Dermis microvascular lymphatic vessel endothelial cell (primary cell): ENCODE results near the gene RBCK1. TPM values are rescaled to one million over a fixed set of nuclear protein-coding genes. Genes with fewer than 3 reads are reported as not detected.

Experiments used
- DNase-seq, 2 donors: peaks; one replicate each; pipeline versions ENCODE4 v3.0.0 to v3.0.0-alpha.2; 2010; ENCODE audit warnings: low read depth in 2 of 2
- total RNA-seq: library from RNA; depleted of rRNA; stranded (reverse); fragments of >200 nt; gene quantifications from 2 replicates; pipeline ENCODE4 v1.2.1, GENCODE V29; 2014

Gene RBCK1
- total RNA-seq, 1 donor from 2014 or later = 53.7 TPM

DNA sequence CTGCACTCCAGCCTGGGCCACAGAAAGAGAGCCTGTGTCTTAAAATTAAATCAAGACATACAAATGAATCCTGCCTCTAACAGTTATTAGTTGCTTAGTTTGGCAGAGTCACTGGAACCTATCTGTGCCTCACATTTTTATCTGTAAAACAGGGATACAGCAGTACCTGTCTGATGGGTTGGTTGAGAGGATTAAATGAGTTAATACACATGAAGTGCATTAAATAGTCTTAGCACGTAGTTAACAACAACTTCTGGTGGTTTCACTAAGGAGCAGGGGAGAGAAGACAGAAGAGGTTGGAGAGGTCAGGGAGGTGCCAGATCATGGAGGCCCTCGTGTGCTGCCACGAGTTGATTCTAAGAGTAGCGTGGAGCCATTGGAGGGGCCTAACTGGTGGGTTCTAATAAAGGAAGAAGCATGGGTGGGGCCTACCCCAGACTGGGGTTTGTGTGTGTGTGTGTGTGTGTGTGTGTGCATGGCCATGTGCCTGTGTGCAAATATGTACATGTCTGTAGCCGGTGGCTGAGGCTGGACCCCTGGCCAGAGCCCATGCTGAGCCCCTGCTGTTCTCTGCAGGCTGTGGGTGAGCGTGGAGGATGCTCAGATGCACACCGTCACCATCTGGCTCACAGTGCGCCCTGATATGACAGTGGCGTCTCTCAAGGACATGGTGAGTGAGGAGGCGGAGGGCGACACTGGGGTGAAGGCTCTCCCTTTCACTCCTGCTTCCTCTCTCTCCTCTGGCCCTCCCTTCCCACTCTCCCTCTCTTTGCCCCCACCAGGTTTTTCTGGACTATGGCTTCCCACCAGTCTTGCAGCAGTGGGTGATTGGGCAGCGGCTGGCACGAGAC, 9.1 kb downstream of the RBCK1 start:
- no peak for DNase-seq

DNA sequence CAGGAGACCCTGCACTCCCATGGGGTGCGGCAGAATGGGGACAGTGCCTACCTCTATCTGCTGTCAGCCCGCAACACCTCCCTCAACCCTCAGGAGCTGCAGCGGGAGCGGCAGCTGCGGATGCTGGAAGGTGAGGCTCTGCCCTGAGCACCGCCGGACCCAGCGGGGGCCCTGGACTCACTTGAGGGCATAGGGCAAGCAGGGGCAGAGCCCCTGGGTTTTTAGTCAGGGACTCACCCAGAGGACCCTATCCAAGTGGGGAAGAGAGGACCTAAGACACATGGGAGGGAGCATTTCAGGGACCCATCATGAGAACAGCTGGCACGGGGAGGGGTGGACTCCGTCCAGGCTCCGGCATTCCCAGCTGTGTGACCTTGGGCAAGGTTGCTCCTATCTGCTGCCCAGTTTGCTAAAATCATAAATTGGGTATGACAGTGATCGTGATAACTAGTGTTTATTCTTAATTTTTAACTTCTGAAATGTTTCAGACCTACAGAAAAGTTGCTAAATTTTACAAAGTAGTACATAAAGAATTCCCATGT, 9.8 kb downstream of the RBCK1 start:
- no peak for DNase-seq

DNA sequence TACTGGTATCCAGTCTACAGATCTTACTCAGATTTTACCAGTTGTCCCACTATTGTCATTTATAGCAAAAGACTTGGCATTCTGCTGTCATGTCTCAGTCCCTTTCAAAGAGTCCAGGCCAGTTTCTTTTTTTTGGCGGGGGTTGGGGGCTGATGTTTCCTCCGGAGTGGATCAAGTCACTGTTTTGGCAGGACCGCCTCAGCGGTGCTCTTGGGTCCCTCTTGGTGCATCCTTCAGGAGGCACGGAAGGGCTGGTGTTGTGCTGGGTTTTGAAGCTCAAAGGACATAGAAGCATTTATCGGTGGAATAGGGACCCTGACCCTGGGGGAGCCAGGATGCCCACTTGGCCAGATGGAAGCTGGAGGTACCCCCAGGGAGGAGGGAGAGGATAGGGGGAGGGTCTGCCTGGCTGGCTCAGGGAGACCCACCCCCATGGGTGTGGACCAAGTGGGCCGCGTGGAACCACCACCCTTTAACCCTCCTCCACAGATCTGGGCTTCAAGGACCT, 10.8 kb downstream of the RBCK1 start:
- no peak for DNase-seq

DNA sequence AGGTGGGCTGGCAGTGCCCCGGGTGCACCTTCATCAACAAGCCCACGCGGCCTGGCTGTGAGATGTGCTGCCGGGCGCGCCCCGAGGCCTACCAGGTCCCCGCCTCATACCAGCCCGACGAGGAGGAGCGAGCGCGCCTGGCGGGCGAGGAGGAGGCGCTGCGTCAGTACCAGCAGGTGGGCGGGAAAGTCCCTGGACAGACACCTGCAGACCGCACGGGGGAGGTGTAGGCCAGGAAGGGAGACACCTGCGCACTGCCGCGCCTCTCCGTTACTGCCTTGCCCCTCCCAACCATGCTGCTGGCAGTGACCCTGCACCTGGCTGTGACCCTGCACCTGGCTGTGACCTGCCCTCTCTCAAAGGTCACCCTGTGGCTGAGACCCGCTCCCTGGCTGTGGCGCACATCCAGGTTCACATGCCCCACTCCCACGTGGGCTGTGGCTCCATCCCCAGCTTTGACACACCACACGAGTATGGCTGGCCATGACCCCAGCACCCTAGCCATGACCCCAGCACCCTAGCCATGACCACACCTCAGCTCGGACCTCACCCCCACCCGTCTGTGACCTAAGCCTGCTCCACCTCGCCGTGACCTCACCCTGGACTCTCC, 11.6 kb downstream of the RBCK1 start:
- DNase-seq = no peak

DNA sequence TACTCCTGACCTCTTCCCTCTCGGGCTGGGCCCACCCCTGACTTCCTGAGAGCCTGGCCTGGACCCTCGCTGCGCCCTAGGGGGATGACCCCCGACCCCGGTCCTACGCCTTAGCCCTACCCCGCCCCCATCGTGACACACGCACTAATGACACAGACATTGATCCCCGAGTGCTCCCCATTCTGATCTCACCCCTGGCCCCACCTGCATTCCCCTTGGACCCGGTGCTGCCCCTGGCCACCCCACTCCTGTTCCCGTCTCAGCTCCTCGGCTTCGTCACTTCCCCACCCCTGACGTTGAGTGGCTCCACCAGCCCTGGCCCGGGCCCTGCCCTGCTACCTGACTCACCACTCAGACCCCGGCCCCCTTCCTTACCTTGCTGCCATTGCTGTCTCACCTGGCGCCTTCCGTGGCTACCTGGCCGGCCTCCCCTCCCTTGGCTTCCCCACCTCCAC, 12.1 kb downstream of the RBCK1 start:
- DNase-seq = no peak

DNA sequence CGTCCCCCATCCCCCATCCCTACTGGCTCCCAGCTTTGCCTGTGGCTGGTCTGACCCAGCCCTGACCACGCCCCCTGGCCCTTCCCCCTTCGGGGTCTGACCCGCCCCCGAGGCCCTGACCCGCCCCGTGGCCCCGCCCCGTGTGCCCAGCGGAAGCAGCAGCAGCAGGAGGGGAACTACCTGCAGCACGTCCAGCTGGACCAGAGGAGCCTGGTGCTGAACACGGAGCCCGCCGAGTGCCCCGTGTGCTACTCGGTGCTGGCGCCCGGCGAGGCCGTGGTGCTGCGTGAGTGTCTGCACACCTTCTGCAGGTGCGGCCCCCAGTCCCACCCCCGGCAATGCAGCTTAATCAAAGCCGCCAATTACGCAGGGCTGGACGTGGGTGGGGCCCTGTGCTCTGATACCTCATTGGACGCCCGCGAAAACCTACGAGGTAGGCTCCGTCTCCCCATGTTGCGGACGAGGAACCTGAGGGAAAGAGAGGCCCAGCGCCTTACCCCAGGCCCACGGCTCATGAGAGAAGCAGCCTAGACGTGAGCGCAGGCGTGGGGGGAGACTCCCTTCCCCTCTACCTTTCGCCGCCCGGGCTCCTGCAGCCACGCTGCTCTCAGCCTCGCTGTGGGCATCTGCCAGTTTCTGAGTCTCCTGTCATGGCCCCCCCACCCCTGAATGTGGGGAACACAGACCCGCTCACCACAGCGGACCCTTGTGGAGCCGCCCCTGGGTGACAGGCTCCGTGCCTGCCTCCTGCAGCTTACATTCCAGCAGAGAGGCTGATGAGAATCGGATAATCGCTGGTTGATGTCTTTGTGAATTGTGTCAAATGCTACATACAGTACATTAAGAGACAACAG, 12.8 kb downstream of the RBCK1 start:
- no peak for DNase-seq

DNA sequence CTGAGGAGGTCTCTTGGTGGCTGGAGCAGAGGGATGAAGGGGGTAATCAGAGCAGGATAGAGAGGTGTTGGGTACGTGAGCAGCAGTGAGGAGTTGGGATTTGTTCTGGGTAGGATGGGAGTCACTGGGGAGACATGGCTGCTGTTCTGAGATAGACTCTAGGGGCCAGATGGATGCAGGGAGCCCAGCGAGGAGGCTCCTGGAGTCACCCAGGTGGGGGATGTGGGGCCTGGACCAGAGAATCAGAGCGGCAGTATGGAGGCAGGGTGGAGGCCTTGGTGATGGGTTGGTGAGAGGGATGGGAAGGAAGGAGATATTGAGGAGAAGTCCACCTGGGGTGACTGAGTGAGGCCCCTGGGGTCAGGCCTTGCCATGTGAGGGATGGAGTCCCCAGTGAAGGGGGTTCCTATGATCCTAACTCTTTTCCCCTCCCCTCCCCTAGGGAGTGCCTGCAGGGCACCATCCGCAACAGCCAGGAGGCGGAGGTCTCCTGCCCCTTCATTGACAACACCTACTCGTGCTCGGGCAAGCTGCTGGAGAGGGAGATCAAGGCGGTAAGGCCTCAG, 13.7 kb downstream of the RBCK1 start:
- DNase-seq = no peak

DNA sequence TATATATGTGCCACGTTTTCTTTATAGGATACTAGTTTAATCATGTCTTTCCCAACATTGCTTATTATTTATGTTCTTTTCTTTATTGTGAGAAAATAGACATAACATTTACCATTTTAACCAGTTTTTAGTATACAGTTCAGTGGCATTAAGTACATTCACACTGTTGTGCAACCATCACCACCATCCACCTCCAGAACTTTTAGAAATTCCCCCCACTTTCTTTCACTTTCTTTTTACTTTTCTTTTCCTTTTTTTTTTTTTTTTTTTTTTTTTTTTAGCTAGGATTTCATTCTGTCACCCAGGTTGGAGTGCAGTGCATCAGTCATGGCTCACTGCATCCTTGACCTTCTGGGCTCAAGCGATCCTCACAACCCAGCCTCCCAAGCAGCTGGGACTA, 18.5 kb downstream of the RBCK1 start:
- DNase-seq = no peak

DNA sequence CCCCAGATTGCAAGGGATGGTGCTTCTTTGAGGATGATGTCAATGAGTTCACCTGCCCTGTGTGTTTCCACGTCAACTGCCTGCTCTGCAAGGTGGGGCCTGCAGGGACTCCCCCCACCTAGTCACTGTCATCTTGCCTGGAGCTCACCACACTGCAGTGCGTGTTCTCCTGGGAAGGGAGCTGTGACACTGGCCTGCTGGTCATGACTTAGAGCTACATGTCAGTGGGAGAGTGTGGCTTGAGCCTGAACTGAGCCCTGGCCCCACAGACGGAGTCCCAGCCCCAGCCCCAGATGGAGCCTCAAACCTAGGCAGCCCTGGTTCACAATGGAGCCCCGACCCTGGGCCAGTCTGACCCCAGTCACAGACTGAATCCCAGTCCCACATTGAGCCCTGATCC, 19.3 kb downstream of the RBCK1 start:
- no peak for DNase-seq

DNA sequence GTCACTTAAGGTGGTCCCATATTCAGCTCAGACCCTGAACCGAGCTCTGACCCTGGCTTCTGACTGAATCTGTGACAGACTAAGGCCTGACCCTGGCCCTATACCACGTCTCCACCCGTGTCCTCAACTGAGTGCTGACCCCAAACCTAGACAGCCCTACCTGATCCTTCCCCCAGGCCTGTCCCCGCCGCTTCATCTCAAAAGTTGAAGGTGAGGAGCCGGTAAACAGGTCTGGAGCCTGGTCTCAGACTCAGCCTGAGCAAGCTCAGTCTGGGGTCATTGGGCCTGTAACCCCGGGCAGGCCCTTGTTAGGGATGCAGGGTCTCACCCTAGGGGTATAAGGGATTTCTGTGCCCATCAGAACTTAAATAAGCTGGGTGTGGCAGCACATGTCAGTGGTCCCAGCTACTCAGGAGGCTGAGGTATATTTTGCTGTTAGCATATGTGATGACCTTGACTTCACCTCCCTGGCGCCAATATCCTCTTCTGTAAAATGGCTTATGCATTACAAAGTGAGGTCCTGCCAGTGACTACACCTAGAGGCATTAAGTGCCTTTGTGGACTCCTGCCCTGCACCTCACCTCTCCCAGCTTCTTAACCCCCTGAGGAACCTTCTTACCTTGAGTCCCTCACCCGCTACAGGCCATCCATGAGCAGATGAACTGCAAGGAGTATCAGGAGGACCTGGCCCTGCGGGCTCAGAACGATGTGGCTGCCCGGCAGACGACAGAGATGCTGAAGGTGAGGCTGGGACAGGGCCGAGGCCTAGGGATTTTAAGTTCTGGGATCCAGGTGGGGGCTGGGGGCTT, 20.0 kb downstream of the RBCK1 start:
- no peak for DNase-seq

DNA sequence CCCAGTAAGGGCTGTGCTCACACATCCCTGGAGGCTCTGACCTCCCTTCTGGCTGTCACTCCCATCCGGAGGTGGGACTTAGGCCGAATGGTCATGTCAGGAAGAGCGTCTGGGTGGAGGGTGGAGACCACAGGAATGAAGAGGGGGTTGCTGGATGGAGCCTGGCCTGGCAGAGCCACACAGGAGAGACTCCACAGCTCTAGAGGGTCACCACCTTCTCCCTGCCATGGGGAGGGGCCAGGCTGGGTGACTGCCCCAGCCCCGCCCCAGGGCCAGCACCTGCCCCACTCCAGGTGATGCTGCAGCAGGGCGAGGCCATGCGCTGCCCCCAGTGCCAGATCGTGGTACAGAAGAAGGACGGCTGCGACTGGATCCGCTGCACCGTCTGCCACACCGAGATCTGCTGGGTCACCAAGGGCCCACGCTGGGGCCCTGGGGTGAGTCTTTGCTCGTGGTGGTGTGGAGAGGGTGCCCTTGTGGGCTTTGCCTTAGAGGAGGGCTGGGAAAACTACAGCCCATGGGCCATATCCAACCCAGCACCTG, 20.6 kb downstream of the RBCK1 start:
- DNase-seq = no peak

DNA sequence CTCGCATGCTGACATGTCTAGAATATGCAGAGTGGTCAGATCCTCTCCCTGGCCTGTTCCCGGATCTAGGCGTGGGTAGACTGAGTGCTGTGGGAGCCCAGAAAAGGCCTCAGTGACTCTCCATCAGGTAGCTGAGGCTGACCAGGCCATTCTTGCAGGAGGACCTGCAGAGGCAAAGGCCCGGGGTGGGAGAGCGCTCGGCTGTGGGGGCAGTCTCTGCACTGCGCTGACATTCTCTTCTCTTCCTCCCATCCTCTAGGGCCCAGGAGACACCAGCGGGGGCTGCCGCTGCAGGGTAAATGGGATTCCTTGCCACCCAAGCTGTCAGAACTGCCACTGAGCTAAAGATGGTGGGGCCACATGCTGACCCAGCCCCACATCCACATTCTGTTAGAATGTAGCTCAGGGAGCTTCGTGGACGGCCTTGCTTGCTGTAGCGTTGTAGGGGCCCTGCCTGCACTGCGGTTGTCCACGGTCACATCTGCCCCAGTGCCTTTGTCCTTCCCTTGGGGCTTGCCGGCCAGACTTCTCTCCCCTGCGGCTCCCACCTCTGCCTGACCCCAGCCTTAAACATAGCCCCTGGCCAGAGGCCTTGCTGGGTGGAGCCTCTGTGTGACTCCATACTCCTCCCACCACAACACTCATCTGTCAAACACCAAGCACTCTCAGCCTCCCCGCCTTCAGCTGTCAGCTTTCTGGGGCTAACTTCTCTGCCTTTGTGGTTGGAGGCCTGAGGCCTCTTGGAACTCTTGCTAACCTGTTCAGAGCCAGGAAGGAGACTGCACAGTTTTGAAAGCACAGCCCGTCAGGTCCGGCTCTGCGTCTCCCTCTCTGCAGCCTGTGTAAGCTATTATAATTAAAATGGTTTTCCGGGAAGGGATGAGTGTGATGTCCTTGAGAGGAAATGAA, 22.2 kb downstream of the RBCK1 start:
- DNase-seq = no peak

DNA sequence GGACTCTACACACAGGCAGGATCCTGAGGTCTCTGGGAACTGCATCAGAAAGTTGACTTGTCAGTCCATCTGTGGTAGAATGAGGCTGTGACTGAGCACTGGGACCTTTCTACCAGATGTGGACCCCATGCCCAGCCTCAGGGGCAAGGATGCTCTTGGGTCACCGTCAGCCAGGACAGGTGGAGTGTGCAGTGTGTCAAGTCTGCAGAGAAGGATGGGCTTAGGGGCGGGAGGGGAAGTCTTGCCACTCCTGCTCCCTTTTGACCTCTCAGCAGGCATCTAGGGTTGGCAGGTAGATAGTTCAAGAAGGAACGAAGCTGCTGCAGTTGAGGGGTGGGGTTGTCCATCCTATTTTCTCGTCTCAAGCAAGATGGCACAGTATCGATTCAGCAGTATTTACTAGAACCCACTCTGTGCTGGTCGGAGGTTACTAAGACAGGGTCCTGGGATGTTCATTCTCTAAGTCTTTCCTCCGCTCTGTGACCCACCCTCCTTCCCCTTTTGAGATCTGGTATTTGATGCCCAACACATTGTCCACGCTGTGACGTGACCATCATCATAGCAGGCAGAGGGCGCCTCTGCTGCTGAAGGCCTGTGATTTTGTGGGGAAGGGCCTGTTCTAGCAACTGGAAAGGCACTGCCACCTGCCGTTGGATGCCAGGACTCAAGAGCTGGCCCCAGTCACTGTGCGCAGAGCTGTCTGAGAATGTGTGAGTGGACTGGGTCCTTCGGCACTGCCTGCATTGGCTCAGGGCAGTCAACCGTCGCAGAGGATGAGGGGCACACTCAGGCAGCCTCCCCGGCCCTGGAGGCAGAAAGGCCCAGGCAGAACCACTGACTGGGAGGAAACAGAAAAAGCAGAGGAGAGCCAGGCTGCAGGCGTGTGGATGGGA, 23.2 kb downstream of the RBCK1 start:
- DNase-seq = peak; percentile 85 to 91

DNA sequence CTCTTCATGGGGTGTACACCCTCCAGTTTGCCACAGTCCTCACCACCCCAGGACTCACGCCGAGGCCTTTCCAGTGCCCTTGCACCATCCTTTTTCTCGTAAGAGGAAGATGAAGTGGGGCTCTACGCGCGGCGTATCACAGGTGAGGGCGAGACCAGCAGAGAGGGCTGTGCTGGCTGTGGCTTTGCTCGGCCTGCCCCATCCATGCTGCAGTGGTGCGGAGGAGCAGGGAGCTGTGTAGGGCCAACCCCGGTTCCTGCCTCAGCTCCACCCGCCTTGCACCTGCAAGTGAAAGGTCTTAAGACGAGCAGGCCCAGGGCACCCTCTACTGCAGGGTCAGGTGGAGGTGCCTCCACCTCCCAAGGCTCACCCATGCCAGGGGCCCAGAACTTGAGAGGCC, 24.1 kb downstream of the RBCK1 start:
- no peak for DNase-seq

DNA sequence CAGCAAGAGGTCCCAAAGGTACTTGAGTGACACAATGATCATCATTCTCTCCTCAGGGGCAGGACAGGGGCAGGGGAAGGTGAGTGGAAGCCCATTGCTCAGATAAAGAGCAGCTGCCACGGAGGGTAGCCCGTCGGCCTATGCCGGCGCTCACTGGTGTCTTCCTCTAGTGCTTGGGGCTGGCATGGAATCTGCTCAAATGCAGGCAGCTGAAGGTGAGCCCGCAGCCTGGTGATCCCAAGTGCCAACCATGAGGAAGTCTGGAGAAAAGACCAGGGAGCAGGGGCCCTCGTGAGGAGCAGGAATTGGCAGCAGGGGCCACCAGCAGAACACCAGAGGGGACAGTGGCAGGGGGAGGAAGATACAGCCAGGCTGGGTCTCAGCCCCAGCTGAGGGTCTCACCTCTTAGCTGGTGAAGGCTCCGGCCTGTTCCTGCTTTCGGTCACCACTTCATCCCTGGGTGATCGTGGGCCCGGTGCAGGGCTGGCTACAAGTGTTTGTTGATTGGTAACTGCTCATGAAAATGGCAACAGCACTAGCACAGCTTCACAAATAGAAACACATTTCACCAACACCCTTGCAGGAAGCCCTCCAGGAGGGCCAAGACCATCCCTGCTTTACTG, 24.7 kb downstream of the RBCK1 start:
- no peak for DNase-seq

DNA sequence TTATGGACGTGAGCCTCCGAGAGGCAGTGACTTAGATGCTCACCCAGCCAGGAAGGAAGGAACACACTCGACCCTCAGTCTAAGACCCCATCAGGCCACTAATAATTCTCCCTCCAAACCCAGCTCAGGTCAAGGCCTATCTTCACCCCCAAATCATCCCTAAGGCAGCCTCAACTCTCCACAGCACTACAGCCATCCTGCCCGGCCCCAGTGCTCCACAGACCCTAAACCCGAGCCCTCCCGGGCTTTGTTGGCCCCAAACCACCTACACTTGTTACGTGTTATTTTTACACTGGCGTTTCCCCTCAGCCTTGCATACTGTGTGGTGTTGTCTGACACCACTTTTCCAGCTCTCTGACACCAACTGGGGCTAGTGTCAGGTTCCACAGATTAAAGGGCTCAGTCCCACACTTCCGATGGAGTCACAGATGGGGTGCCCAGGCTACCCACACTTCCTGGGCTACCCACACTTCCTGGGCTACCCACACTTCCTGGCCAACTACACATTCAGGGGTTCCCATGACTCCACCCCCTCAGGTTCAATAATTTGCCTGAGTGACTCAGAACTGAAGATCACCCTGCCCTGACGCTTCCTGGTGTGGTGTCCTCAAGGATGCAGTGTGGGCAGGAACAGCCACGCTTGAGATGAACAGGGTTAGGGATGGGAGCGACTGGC, 25.3 kb downstream of the RBCK1 start:
- DNase-seq = no peak

DNA sequence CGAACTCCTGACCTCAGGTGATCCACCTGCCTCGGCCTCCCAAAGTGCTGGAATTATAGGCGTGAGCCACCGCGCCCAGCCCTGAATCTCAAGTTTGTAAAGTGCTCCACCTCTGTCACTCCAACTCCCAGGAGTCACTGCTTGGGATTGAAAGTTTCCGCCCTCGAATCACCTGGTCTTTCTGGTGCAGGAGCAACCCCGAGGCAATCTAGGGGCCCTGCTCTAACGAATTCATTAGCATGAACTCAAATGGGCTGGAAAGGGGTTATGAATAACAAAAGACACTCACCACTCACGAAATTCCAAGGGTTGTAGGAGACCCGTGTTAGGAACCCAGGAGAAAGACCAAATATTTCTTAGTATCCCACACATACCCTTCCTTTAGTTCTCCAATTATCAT, 26.1 kb downstream of the RBCK1 start:
- DNase-seq = no peak
